ENCODE data around the gene ZNF773.
"Not testable (repeated sequence)": the region's sequence is repeated elsewhere in the genome, so short reads cannot be mapped to it uniquely, and the experiment has no call there.

Gene ZNF773

DNA sequence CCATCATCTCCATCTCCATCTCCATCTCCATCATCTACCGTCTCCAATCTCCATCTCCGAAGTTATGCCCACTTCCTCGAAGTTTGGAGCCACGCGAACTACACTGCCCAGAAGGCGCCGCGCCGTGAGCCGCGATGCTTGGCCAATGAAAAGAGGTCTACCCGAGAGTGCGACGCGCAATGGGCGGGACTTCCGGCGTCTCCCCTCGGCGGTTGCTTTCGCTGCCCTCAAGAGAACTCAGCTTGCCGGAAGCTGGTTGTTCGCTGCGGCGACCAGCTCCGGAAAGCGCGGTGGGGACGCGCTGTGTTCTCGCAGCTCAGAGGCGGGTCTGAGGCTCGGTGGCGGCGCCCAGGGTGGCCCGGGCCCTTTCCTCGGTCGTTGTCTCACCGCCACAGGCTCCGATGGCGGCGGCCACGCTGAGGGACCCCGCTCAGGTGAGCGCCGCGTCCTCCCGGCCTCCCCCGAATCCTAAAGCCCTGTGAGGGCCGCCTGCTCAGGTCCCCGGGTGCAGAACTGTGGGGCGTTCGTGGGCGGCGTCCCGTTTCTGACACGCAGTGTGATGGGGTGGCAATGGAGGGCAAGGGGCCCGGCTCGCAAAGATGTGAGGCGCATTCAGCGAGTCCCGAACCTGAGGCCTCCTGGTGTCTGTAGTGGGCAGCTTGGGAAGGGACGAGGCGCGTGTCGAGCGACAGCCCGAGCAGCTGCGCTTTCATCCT lies at the start of gene ZNF773:
TSS of gene ZNF773 (plus strand) at position 259 of the 716 bp plus-strand sequence. CDS start at position 402, 143 bp downstream.
- peak; percentile 98 for DNase-seq

DNA sequence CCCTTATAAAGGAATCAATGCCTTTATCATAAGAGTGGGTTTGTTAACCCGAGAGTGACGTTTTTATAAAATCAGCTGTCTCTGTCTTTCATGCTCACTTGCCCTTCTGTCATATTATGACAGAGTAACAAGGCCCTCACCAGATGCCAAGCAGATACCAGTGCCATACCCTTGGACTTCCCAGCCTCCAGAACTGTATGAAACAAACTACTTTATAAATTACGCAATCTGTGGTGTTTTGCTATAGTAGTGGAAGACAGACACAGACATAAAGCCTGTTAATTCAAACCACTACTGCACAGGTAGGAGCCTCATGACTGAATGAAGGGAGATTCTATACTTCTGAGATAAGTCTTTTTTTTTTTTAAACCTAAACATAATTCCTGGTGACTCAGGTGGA lies 47.4 kb upstream of the ZNF773 start:
- no peak for DNase-seq

DNA sequence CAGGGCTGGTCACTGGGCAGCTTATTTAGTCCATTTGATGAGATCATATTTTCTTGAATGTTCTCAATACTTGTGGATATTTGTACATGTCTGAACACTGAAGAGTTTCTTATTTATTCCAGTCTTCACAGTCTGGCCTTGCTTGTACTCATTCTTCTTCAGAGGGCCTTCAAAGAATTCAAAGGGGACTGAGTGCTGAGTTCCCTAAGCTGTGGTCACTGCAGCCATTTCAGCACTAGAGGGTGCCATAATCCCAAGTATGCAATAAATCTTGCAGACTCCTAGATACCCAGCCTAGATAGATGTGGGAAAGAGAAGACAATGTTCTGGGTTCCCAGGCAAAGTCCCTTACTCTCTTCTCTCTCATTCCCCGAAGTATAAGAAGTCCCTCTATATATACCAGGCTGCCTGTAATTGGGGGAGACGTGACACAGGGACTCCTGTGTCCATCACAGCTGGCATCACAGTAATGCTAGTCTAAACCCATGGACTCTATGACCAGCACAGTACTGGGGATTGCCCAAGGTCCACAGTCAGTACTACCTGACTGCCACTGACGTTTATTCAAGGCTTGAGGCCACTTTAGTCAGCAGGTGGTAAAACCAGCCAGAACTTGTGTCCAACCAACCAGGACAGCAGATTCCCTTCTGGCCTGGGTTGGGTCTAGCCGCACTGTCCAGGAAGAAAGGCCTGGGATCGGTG lies 33.9 kb upstream of the ZNF773 start:
- DNase-seq, result peak; percentile 72

DNA sequence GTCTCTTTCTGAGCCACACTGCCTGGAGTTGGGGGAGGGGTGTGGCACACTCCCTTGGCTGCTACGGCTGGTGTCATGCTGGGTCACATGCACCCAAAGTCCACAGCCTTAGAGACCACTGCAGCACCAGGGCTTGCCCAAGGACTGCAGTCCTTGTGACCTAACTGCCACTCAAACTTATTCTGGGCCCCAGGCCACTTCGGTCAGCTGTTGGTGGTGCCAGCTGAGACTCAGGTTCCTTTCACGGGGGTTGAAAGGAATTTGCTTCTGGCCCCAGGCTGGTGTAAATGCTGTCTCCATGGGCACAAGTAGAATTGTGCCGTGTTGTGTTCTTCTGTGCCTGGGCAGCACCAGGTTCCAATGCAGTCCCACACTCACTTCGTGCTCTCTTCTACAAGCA lies 33.2 kb upstream of the ZNF773 start:
- DNase-seq, result no peak

DNA sequence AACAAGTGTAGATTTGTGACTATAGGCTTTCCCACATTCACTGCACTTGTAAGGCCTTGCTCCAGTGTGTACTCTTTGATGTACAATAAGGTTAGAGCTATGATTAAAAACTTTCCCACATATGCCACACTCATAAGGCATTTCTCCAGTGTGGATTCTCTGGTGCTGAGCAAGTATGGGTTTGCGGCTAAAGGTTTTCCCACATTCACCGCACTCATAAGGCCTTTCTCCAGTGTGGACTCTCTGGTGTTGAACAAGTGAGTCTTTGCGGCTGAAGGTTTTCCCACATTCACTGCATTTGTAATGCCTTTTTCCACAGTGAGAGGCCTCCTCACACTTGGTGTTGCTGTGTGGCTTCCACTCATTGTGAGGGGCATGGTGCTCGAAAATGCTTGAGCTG lies 26.1 kb upstream of the ZNF773 start:
- DNase-seq, result peak; percentile 11

DNA sequence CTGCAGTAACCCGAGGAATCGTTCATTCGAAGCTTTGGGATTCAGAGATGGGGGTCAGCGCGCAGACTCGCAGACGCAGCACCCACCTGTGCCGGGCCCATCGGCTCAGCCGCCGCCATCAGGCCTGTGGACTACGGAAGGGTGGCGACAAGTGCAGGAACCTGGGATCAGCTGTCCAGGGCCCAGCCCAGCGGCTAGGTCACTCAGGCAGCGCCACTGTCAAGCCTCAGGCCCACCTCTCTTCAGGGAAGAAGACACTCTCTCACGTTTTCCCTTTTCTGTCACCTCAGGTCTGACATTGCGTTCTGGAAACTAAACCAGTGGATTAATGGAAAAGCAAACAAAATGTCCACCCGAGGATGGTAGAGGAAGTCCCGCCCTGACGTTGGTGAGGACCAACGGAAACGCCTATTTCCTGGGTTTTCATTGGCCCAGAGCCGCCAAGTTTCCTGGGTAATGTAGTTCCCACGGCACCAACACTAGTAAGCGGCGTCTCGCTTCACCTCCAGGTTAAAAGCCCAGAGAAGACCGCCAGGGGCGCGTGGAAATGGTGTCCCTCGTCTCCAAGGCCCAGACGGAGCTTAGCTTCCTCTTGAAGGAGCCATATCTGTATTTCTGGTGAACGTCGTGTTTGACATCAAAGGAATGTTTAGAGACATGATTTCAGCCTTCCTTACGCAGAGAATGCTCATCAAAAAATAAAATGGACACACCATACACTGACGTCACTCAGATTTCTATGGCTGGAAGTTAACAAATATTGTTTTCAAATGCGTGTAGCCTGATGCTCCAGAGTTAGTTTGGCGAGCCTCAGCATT lies 22.3 kb upstream of the ZNF773 start, which contains the start of gene ZNF772:
TSS of gene ZNF772 (minus strand) at position 376 of the 818 bp plus-strand sequence. CDS start at position 119, 257 bp downstream.
- DNase-seq, result peak; percentile 99

DNA sequence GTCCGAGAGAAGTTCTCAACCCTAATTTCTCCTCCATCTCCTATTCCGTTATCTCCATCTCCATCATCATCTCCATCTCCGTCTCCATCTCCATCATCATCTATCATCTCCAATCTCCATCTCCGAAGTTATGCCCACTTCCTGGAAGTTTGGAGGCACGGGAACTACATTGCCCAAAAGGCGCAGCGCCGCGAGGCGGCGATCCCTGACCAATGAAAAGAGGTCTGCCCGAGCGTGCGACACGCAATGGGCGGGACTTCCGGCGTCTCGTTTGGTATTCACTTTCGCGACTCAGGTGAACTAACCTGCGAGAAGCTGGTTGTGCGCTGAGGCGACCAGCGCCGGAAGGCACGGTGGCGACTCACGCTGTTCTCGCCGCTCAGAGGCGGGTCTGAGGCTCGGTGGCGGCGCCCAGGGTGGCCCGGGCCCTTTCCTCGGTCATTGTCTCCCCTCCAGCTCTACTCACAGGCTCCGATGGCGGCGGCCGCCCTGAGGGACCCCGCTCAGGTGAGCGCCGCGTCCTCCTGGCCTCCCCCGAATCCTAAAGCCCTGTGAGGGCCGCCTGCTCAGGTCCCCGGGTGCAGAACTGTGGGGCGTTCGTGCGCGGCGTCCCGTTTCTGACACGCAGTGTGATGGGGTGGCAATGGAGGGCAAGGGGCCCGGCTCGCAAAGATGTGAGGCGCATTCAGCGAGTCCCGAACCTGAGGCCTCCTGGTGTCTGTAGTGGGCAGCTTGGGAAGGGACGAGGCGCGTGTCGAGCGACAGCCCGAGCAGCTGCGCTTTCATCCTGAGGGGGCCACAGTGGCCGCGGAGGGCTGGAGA lies 12.1 kb upstream of the ZNF773 start, which contains the start of gene ZNF419:
TSS of gene ZNF419 (plus strand) at position 274 of the 822 bp plus-strand sequence. CDS start at position 475, 201 bp downstream.
- DNase-seq, result peak; percentile 94

DNA sequence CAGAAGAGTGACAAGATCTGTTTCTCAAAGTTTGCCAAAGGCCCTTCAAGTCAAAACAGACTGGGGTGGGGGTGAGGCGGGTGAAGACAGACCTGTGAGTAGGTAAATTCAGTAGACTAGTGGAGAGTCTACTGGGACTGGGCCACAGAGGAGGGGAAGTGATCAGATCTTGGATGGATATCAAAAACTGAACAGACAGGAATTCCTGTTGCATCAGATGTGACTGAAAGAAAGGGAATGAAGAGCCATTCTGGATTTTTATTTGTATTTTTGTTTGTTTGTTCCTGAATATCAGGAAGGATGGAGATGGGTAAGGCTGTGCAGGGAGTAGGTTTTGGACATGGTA lies 11.5 kb upstream of the ZNF773 start:
- not testable (repeated sequence) for DNase-seq

DNA sequence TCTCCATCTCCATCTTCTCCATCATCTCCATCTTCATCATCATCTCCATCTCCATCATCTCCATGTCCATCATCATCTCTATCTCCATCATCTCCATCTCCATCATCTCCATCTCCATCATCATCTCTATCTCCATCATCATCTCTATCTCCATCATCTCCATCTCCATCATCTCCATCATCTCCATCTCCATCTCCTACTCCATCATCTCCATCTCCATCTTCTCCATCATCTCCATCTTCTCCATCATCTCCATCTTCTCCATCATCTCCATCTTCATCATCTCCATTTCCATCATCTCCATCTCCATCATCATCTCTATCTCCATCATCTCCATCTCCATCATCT lies 432 bp upstream of the ZNF773 start:
- not testable (repeated sequence) for DNase-seq

DNA sequence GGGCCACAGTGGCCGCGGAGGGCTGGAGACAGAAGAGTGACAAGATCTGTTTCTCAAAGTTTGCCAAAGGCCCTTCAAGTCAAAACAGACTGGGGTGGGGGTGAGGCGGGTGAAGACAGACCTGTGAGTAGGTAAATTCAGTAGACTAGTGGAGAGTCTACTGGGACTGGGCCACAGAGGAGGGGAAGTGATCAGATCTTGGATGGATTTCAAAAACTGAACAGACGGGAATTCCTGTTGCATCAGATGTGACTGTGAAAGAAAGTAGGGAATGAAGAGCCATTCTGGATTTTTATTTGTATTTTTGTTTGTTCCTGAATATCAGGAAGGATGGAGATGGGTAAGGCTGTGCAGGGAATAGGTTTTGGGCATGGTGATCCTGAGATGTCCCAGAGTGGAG lies 662 bp downstream of the ZNF773 start:
- peak; percentile 26 for DNase-seq

DNA sequence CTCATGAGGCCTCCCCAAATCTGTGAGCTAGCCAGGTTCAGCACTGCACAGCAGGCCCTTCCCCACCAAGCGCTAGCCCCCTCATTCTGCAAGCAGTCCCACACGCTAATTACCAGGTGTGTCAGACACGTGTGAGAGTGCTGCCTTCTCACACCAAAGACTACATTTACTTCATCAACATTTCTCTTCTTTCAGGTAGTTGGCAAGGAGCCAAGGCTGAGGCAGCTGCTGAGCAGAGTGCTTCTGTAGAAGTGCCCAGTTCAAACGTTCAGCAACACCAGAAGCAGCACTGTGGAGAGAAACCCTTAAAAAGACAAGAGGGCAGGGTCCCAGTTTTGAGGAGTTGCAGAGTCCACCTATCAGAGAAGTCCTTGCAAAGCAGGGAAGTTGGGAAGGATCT lies 6.4 kb downstream of the ZNF773 start:
- DNase-seq, result no peak

DNA sequence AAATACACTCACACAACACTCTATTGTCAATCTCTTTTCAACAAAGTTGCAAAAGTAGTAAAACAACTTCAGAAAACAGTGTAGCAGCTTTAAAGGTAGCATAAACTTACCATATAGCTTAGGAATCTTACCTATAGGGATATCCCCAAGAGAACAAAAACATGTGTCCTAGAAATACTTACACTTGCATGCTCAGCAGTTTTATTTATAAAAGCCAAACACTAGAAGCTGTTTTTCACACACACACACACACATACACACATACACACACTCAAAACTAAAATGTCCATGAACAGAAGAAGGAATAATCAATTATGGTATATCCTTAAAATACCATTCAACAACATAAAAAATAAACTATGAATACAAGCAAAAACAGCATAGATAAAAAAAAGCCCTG lies 11.7 kb downstream of the ZNF773 start:
- DNase-seq, result no peak

DNA sequence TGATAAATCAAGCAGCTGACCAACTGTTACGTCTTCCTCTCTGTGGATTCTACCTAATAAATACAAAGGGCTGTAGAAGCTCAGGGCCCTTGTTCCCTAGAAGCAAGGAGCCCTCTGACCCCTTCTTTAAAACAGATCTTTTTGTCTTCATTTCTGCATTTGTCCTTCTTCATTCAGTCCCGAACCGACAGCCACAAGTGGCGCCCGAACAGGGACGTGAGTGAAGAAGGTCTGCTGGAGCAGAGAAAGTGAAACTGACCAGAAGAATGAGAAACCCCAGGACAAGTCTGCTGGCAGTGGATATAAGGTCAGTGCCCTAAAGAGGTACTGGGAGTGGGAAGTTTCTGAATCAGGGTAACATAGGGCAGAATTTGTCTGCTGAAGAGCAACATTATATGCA lies 13.1 kb downstream of the ZNF773 start:
- DNase-seq, result no peak

DNA sequence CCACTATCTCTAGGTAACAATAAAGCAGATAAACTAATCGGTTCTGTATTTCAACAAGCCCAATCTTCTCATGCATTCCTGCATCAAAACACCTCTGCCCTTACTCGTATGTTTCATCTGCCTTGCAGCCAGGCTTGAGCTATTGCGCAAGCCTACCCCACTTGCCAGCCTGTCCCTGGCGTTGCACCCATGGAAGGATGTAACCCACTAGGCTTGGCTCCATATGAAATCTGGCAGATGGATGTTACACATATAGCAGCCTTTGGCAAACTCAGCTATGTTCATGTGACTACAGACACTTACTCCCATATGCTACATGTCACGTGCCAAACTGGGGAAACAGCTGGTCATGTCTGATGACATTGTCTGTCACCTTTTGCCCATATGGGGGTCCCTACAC lies 15.5 kb downstream of the ZNF773 start:
- DNase-seq, result no peak

DNA sequence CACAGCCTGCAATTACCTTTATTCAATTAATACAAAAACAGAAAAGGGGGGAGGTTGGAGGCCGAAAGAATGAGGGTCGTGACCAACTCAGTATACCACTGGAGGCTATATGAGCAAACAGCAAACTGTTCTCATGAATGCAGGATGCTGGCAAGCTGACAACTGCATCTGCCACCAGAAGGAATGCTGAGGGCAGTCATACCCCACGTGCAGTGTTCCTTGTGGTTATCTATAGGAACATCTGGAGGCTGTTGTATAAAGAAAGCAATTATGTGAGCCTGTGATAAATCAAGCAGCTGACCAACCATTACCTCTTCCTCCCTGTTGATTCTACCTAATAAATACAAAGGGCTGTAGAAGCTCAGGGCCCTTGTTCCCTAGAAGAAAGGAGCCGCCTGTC lies 18.3 kb downstream of the ZNF773 start:
- not testable (repeated sequence) for DNase-seq

DNA sequence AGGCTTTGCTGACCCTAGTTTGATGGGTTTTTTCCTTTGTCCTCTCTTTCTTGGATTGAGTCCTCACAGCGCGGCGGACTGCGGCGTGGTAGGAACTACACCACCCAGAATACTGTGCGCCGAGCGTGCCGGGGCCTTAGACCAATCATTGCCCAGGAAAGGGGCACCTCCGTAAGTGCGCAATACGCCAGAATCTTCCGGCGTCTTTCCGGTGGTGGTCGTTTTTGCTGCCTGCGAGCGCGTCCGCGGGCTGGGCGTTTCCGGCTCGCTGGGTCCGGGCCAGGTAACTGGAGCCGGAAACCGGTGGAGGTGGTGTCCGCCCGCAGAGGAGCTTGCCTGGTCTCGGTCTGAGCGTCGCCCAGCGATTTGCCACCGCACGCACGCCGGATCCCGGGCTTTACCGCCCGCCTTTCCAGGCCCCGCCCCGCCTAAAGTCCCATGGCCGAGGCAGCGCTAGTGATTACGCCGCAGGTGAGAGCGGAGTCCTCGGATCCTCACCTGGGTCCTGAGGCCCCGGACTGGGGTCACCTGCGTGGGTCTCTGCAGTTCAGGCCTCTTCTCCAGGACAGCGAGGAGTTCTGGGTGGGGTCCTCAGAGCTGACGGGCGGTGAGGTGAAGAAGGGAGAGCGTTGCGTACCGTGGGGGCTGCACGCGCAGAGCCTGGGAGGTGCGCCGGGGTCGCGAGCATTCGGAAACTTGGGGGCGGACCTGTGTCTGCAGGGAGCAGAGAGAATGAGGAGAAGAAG lies 27.6 kb downstream of the ZNF773 start, which contains the start of gene ZNF549:
TSS of gene ZNF549 (plus strand) at position 221 of the 746 bp plus-strand sequence. CDS start at position 439, 218 bp downstream.
- DNase-seq, result peak; percentile 97

DNA sequence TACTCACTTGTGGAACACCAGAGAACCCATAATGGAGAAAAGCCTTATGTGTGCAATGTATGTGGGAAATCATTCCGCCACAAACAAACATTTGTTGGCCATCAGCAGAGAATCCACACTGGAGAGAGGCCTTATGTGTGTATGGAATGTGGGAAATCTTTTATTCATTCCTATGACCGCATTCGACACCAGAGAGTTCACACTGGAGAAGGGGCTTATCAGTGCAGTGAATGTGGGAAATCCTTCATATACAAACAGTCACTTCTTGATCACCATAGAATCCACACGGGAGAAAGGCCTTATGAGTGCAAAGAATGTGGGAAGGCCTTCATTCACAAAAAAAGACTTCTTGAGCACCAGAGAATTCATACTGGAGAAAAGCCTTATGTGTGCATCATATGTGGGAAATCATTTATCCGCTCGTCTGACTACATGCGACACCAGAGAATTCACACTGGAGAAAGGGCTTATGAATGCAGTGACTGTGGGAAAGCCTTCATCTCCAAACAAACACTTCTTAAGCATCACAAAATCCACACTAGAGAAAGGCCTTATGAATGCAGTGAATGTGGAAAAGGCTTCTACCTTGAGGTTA lies 38.3 kb downstream of the ZNF773 start:
- no peak for DNase-seq

DNA sequence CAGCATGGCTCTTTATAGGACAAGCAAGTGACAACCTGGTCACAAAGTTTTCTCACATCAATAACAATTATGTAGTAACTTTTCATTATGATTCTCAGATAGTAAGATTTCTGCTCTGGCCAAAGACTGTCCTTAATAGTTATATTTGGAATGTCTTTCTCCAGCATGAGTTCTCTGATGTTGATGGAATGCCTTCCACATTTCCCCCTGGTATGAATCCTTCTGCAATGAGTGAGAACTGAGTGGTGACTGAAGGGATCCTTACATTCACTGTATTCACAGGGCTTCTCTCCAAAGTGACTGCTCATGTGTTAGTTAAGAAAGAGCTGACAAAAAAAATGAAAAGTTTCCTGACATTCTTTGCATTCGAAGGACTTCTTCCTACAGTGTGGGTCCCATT lies 46.8 kb downstream of the ZNF773 start:
- no peak for DNase-seq

DNA sequence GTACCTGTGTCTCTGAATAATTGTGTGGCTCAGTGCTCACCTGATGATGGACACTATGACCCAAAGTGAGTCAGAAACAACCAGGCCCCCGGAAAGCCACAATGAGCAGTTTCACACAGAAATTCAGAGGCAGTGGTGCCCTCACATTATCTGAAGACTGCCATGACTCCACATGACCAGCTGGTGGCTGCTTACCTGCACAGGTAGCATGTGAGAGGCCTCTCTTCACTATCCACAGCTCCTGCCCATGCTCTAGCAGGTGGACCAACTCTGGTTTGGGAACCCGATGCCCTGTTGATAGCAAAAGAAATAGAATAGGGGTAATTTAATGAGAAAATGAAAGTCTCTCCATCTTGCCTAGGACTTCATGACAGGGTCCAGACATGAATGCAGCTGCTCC lies 52.7 kb downstream of the ZNF773 start:
- DNase-seq, result no peak

DNA sequence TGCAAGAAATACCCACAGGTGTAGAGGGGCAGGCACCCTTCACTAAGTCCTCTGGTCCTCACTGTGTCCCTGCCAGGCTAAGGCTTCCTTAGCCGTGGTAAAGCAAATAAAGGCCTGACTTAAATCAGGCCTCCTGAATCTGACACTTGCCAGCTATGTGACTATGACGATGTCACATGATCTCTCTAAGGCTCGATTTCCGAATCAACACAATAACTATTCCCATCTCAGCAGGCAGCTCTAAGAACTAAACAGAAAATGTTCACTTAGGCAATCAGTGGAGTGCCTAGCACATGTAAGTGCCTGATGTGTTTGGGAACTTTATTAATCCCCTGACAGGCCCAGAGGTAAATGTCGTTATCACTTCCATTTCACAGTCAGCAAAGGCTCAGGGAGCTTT lies 57.9 kb downstream of the ZNF773 start:
- no peak for DNase-seq
